HG02763 (cell line): Measurements from ENCODE around the gene F2.

Experiments
- ATAC-seq: cut with Tn5 transposase; IDR thresholded peaks from one replicate; pipeline ENCODE4 v1.9.1; 2021; ENCODE audit warnings: mild to moderate bottlenecking, moderate library complexity; ENCODE audit not compliant: unreplicated experiment

F2 gene

DNA sequence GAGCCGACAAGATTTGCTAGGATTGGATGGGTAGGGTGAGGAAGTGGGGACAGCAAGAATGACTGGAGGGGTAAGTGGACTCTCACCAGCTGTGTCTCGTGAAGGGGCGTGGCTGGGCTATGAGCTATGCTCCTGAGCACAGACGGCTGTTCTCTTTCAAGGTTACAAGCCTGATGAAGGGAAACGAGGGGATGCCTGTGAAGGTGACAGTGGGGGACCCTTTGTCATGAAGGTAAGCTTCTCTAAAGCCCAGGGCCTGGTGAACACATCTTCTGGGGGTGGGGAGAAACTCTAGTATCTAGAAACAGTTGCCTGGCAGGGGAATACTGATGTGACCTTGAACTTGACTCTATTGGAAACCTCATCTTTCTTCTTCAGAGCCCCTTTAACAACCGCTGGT is 19.9 kb downstream of the F2 start:
- no peak for ATAC-seq

DNA sequence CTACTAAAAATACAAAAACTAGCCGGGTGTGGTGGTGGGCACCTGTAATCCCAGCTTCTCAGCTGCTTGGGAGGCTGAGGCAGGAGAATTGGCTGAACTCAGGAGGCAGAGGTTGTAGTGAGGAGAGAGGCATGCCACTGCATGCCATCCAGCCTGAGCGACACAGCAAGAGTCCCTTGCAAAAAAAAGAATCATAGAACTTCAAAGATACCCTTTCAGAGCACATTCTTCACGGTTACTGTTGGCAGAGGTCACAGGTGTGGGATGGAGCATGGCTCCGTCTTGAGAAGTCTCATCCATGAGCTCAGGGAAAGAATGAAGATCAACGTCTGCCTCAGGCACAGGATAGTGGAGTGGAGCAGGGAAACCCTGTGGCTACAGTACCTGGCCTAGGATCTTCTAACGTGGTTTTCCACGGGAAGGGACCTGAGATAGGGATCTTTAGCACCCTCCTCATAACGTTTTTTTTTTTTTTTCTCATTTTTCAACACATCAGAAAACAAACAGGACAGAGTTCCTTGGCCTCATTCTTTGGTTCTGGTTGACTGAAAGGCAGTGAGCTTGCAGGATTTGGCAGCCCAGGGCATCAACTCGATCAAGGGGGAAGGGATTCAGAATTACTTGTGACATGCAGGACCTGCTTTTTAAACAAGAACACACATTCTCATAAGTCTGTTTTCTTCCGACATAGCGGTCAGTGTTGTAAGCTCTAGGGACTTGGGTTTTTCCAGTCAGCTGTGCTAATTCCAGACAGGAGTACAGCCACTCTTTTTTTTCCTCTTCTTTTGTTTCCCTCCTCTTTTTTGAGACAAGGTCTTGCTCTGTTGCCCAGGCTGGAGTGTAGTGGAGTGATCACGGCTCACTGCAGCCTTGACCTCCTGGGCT is 22.8 kb downstream of the F2 start:
- no peak for ATAC-seq

DNA sequence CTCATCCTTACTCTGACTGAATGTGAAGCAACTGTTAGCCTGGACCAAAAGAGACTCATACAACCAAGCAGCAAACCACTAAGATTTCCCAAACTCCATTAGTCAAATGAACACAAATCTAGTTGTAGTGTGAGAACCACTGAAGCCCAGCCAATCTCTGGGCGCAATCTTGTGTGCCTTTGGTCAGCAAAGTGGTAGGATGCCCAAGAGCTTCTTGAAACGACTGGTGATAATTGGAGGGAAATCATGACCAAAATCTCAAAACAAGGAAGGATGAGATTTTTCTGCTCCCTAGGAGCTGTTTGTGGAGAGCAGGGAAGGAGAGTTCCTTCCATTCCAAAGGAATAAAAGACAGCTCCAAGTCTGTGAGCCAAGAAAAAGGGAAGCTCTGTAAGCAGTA is 24.0 kb downstream of the F2 start:
- ATAC-seq, result no peak

DNA sequence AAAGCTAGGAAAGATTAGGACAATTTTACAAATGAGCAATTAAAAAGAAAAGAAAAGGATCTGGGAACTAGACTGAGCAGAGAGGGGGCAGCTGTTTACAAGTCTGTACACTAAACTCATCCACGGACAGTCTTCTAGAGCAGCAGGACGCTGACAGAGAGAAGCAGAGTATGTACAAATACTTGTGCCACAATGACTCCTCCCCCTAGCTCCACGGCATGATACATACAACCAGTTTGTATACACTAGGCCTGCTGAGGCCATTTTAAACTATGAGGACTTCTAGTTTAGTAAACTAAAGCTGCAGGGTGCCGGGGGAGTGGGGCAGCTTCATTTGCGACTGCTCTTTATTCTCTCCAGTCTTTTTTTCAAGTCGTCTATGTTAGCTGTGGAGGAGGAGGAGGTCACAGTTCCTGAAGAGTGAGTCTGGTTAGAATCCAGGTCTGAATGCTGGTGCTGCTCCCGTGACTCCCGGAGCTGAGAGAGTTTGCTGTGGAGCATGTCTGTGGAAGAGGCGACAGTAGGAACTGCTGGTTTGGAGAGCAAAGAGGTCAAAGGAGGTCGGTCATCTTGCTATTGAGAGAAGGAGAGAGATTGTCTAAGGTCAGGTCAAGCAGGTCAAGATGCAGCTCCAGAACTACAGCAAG is 24.8 kb downstream of the F2 start:
- ATAC-seq, result no peak

DNA sequence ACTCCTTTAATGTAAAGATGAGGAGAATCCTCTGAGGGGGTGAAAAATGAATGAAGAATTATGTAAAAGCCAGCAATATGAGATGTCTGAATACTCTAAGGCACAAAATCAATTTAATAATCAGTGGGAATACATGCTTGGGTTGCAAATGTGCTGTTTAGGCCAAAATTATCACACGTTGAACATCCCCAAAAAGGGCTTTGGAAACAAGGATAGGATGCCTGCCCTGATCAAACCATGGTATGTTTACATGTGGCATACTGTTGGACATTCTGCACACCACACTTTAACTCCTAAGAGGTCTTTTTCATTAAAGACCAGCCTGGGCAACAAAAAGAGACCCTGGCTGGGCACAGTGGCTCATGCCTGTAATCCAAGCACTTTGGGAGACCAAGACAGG is 26.3 kb downstream of the F2 start:
- no peak for ATAC-seq

DNA sequence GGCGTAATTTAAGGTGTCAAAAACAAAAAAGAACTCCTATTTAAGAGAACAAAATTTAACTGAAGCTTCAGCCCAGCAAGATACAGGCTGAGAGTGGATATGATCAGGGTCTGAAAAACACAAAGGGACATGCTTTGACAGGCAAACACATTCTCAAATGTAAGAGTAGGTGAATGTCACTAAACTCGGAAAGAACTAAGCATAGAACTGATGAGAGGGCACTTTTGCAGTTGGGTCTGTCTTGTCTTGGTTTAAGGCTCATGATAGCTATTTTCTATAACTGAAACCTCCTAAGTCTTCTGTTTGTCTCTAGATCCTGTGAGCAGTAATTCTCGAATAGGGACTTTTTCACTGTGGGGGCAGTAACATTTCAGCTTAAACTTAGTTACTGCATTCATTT is 27.0 kb downstream of the F2 start:
- ATAC-seq, result no peak

DNA sequence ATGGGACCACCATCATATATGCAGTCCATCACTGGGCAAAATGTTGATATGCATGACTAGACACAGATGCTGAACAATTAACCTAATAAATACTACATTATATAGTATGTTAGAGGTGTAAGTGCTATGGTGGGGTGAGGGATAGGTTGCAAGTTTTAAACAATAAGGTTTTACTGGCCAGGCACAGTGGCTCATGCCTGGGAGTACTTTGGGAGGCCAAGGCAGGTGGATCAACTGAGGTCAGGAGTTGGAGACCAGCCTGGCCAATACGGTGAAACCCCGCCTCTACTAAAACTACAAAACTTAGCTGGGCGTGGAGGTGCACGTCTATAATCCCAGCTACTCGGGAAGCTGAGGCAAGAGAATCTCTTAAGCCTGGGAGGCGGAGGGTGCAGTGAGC is 28.1 kb downstream of the F2 start:
- no peak for ATAC-seq

DNA sequence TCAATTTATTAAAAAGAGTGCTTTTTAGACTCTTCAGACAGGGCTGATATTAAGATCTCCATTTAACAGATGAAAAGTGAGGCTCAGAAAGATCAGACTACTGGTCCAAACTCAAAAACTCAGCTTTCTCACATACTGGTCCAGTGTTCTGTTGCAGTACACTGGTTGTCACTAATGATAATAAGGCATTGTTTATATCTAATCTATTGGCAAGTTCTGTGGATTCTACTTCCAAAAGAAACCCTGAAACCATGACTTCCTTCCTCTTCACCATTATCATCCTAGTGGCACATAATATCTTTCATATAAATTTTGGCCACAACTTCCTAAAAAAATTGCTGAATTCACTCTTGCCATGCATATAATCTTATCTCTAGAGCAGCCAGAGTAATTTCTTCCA is 36.9 kb downstream of the F2 start:
- ATAC-seq, result no peak

DNA sequence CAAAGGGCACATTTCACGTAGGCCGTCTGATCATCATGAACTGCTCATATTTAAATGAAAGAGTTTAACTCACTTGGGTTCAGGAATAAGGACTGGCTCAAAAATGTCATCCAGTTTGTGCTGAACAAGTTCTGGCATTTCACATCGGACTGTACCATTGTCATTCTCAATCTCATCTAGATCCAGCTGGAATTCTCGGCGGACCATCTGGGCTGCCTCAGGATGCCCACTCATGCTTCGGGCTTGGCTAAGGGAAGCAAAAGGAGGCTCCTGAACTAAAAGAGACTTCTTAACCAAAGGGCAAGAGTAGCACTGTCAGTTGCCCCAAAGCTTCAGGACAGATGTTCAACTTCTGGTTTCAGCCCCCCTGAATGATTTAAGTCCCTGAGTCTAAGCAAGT is 40.2 kb downstream of the F2 start:
- no peak for ATAC-seq

DNA sequence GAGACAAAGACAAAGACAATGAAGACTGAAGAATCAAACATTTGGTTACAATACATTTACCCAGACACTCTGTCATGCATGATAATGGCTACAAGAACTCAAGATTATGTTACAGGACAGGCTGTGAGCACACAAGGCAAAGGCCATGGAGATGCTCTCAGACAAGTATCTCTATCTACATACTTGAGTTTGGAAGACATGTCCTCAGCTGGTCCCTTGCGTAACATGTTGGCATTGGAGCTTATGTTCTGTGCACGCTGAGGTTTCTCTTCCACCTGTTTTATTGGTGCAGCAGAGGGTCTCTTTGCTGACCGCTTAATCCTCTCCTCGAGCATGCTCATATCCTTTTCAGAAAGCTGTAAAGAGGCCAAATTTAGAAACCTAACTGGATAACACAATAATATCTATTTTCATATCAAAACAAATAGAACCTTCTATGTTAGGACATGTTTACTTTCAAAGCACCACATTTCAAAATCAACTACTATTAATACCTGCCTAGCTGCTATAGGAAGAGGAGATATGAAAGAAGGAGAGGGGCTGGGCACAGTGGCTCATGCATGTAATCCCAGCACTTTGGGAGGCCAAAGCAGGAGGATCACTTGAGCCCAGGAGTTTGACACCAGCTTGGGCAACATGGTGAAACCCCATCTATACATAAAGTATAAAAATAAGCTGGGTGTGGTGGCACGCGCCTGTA is 41.6 kb downstream of the F2 start:
- ATAC-seq, result no peak

DNA sequence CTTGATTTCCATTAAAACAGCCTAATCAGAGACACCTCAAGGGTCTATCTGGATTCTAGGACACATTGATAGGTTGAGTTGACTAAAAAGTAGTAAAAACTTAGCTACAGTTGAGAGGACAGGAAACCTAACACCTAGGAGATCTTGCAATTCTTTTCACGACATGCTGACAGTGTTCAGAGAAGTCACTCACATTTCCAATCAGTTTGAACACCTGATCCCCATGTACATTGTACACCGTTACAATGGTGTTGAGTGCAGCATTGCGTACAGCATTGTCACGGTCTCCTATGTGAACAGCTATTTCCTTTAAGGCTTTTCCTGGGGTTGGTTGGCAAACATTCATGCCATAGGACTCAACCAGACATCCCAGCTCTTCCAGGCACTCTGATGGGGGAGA is 42.8 kb downstream of the F2 start:
- ATAC-seq, result no peak

DNA sequence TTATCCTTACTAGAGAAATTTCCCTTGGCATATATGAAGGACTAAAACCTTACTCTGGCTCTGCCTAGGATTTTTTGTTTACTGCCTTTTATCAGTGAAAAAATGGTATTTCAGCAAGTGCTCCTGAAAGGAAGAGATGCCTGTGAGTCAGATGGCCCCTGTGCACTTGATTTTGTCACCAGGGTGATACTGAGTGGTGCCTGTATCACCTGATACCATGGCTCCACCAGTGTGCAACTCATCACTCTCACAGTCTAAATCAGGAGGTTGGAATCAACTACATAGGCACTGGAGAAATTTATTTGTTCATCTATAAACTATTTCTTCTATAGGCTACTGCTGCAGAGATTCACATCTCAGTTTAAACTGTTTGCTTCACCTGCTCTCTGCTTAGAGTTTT is 43.2 kb downstream of the F2 start:
- no peak for ATAC-seq

DNA sequence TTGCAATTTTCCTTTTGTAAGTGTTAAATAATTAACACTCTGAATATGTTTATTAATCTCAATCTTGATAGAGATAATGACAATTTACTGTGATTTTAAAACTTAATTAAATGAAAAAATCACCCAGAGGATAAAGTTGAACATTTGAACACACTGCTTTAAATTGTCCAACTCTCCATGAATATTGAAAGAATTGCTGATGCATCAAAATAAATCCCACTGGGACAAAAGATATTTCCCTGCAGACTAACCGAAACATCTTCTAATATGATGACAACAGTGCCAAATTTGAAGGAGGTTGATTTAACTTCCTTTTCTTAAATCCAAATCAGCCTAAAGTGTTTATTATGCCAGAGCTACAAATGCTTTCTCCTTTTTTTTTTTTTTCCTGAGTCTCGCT is 47.6 kb downstream of the F2 start:
- no peak for ATAC-seq

DNA sequence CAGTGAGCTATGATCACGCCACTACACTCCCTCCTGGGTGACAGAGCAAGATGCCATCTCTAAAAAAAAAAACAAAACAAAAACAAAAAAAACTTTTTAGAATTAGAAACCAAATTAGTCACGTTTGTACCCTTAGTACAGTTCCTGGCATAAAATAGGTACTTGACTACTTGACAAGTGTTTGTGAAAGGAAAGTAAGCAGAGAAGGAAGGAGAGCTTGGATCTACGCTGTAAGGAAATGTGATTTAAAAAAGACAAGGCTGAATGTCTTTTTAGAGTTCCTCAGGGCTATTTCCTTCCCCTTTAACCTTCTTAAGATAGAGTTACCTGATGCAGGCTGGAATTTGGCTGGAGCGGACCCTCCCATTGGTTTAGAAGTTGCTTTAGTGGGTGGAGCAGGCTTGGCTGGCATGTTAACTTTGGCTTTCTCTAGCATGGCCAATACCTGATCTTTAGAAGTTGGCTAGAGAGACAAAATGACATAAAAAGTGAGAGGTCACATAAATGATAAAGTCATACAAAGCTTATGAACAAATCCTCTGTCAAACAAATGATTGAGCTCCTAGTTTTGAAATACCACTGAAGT is 50.7 kb downstream of the F2 start:
- ATAC-seq, result no peak

DNA sequence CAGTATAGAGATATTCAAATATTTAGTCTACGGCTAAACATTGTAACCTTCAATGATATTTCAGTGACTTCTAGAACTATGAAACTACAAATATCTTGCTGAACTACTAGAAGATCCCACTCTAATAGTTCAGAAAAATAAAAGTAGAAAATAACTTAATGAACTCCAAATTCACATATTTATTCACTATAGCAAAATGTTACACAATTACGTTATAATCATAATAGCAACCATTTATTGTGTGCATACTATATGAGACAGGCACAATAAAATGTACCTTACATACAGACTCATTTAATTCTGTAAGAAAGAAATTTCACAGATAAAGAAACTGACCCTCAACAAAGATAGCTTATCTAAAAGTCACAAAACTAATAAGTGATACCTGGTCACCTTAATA is 57.9 kb downstream of the F2 start:
- ATAC-seq, result no peak

DNA sequence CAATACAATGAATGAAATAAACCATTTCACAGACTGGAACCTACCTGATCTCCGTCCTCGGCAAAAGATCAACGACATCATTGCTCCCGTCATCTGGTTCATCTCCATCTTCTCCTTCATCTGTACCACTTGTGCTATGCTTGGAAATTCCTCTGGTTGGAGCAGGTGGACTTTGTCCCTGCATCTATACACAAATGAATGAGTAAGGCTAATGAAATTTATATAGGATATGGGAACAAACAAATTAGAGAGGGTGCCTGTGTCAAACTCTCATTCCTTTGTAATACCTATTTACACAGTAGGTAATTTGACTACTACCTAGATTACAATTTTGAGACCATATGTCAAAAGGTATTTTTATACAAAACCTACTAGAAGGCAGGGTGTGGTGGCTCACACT is 59.4 kb downstream of the F2 start:
- no peak for ATAC-seq
